Measurements from ENCODE around the gene PRCC.

DNA sequence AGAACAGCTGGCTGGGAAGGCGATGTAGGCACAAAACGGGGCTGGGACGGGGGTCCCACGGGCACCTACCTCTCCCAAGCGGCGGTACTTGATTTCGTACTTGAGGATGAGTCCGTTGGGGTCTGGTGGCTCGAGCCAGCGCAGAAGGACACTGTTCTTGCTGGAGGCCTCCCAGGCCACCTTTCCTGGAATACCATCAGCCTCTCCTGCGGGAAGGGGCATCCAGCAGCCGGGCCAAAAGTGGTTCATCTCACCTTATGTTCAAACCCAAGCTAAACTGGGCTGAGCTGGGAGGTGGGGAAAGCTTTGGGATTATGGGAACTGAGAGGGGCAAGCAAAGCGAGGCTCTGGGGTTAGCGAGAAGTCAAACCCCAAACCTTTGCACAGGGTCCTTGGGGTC, 77.3 kb downstream of the PRCC start:
- TF ChIP-seq, protein P1, sequence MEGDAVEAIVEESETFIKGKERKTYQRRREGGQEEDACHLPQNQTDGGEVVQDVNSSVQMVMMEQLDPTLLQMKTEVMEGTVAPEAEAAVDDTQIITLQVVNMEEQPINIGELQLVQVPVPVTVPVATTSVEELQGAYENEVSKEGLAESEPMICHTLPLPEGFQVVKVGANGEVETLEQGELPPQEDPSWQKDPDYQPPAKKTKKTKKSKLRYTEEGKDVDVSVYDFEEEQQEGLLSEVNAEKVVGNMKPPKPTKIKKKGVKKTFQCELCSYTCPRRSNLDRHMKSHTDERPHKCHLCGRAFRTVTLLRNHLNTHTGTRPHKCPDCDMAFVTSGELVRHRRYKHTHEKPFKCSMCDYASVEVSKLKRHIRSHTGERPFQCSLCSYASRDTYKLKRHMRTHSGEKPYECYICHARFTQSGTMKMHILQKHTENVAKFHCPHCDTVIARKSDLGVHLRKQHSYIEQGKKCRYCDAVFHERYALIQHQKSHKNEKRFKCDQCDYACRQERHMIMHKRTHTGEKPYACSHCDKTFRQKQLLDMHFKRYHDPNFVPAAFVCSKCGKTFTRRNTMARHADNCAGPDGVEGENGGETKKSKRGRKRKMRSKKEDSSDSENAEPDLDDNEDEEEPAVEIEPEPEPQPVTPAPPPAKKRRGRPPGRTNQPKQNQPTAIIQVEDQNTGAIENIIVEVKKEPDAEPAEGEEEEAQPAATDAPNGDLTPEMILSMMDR (IDR thresholded peaks at IDR 0.05), result no peak
- TF ChIP-seq POLR2A (IDR thresholded peaks at IDR 0.05), result no peak
